SU-DHL-6 (cell line): ENCODE measurements around the gene DYNLT2B.
"Not testable (repeated sequence)": the region's sequence is repeated elsewhere in the genome, so short reads cannot be mapped to it uniquely, and the experiment has no call there.

Experiments
- H2AFZ ChIP-seq: fragments of 200-600 bp; sonication (generic); 2 replicates; pipeline ENCODE4 v1.6.1; 2014; ENCODE audit warnings: low read depth, mild to moderate bottlenecking, moderate library complexity, mixed read lengths, antibody characterized with exemption, low read length; ENCODE audit not compliant: severe bottlenecking
- H3F3A ChIP-seq: fragments of 200-600 bp; shearing (Covaris generic); 2 replicates; pipeline ENCODE4 v1.6.0; 2016; ENCODE audit warnings: antibody characterized with exemption, mild to moderate bottlenecking; ENCODE audit not compliant: insufficient read depth
- H3K27ac ChIP-seq: fragments of 200-600 bp; sonication (generic); 2 replicates; pipeline ENCODE4 v1.5.1; 2016; ENCODE audit warnings: low read depth, mild to moderate bottlenecking, low read length, moderate library complexity, mixed read lengths
- H3K27me3 ChIP-seq: fragments of 200-600 bp; sonication (generic), shearing (Covaris generic); 2 replicates; pipeline ENCODE4 v1.6.0; 2014; ENCODE audit warnings: mild to moderate bottlenecking, low read length
- H3K36me3 ChIP-seq: fragments of 200-600 bp; sonication (generic); 2 replicates; pipeline ENCODE4 v1.6.1; 2014; ENCODE audit warnings: mild to moderate bottlenecking, low read length, mixed read lengths
- H3K4me2 ChIP-seq: fragments of 300-600, 200-600 bp; shearing (Covaris generic), sonication (generic); 2 replicates; pipeline ENCODE4 v1.6.0; 2014; ENCODE audit warnings: low read length, low read depth, mild to moderate bottlenecking; ENCODE audit not compliant: poor library complexity, severe bottlenecking
- H3K4me3 ChIP-seq: fragments of 200-600 bp; sonication (generic); 2 replicates; pipeline ENCODE4 v1.5.1; 2014; ENCODE audit warnings: antibody characterized with exemption, low read length, mild to moderate bottlenecking, mixed read lengths; ENCODE audit not compliant: insufficient read depth, poor library complexity, severe bottlenecking
- H3K79me2 ChIP-seq: fragments of 200-600 bp; sonication (generic); 2 replicates; pipeline ENCODE4 v1.6.1; 2014; ENCODE audit warnings: mild to moderate bottlenecking, low read length, moderate library complexity; ENCODE audit not compliant: insufficient read depth
- H3K9ac ChIP-seq: fragments of 200-600 bp; sonication (generic); 2 replicates; pipeline ENCODE4 v1.7.0; 2014; ENCODE audit warnings: mild to moderate bottlenecking, low read length
- H3K9me2 ChIP-seq: fragments of 200-600 bp; sonication (generic); replicated peaks from 2 replicates; pipeline ENCODE4 v1.6.1; 2014; ENCODE audit warnings: low read length; ENCODE audit not compliant: insufficient read depth
- H3K9me3 ChIP-seq: fragments of 200-600 bp; sonication (generic); 2 replicates; pipeline ENCODE4 v1.6.1; 2014; ENCODE audit warnings: low read length, mixed read lengths; ENCODE audit not compliant: insufficient read depth
- H4K20me1 ChIP-seq: fragments of 200-600 bp; sonication (generic); 2 replicates; pipeline ENCODE4 v1.6.1; 2014; ENCODE audit warnings: low read depth, mild to moderate bottlenecking, antibody characterized with exemption, low read length, moderate library complexity, mixed read lengths
- EZH2phosphoT487 ChIP-seq: fragments of 200-600 bp; sonication (generic), shearing (Covaris generic); conservative IDR thresholded peaks from 2 replicates; pipeline ENCODE4 v1.6.1; 2018; ENCODE audit warnings: mild to moderate bottlenecking, antibody characterized with exemption, low read length, moderate library complexity, mixed read lengths
- TF ChIP-seq, protein P1 (sequence below): fragments of 200-600 bp; sonication (generic); IDR thresholded peaks from one replicate; pipeline ENCODE4 v1.5.1; 2017; ENCODE audit warnings: antibody characterized with exemption, mild to moderate bottlenecking, low read length, moderate library complexity; ENCODE audit not compliant: insufficient read depth, poor library complexity, severe bottlenecking

The DYNLT2B gene

DNA sequence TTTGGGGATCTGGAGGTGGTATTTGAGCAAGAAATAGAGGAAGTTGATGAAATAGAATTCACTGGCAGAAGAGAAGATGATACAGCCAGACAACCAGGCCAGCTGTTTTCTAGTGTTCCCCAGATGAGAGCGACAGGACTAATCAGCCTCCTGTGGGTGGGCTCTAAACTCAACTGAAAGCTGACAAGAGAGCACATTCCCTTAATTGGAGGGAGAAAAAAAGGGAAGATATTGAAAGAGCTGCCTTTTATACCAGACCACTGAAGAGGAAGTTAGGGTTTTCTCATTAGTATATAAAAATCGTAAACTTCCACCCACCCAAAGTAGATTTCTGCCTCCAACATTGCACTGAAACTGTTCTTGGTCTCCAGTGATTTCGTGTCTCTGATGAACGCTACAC lies 26.6 kb upstream of the DYNLT2B start:
- H3K27ac ChIP-seq, result no peak overlapping the region
- no peaks in the 10 kb centered on the region for H4K20me1 ChIP-seq
- no peak overlapping the region for H3K4me3 ChIP-seq
- no peak for TF ChIP-seq EZH2phosphoT487
- TF ChIP-seq, protein P1, sequence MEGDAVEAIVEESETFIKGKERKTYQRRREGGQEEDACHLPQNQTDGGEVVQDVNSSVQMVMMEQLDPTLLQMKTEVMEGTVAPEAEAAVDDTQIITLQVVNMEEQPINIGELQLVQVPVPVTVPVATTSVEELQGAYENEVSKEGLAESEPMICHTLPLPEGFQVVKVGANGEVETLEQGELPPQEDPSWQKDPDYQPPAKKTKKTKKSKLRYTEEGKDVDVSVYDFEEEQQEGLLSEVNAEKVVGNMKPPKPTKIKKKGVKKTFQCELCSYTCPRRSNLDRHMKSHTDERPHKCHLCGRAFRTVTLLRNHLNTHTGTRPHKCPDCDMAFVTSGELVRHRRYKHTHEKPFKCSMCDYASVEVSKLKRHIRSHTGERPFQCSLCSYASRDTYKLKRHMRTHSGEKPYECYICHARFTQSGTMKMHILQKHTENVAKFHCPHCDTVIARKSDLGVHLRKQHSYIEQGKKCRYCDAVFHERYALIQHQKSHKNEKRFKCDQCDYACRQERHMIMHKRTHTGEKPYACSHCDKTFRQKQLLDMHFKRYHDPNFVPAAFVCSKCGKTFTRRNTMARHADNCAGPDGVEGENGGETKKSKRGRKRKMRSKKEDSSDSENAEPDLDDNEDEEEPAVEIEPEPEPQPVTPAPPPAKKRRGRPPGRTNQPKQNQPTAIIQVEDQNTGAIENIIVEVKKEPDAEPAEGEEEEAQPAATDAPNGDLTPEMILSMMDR, result no peak
- H3K9me3 ChIP-seq, result no peaks in the 10 kb centered on the region
- H3K36me3 ChIP-seq, result peaks cover 2% of the 10 kb centered on the region; the same call in 1 of the 2 replicates
- H3K9ac ChIP-seq, result no peak overlapping the region
- H2AFZ ChIP-seq, result no peak overlapping the region
- no peak overlapping the region for H3K4me2 ChIP-seq
- H3K79me2 ChIP-seq, result no peaks in the 10 kb centered on the region
- H3K9me2 ChIP-seq, result no peaks in the 10 kb centered on the region
- H3F3A ChIP-seq, result peaks cover 3% of the 10 kb centered on the region; the same call in 1 of the 2 replicates
- no peaks in the 10 kb centered on the region for H3K27me3 ChIP-seq

DNA sequence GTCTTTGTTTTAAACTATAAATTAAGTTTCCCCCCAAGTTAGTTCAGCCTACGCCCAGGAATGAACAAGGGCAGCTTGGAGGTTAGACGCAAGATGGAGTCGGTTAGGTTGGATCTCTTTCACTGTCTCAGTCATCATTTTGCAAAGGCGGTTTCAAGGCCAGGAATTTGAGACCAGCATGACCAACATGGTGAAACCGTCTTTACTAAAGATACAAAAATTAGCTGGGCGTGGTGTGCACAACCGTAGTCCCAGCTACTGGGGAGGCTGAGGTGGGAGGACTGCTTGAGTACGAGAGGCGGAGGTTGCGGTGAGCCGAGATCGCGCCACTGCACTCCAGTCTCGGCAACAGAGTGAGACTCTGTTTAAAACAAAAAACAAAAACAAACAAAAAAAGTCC lies 25.9 kb upstream of the DYNLT2B start:
- not testable (repeated sequence) for H3K9me2 ChIP-seq, H3K27ac ChIP-seq, H2AFZ ChIP-seq, H3K9ac ChIP-seq, H3F3A ChIP-seq, H3K36me3 ChIP-seq, H3K9me3 ChIP-seq, H4K20me1 ChIP-seq, H3K27me3 ChIP-seq, H3K4me3 ChIP-seq, H3K79me2 ChIP-seq, H3K4me2 ChIP-seq

DNA sequence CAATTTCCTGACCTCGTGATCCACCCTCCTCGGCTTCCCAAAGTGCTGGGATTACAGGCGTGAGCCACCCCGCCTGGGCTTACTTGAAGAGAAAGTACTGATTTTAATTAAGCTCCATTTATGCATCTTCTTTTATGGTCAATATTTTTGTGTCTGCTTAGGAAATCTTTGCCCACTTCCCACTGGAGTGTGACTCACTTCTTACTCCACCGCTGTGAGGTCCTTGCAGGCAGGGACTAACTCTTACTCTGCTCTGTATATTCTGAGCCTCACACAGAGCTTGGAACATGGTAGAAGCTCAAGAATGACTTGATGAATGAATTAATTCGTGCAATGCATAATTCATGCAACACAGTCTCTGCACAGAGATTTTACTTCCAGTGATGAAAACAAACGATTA lies 23.1 kb upstream of the DYNLT2B start:
- TF ChIP-seq, protein P1, result no peak
- no peak for TF ChIP-seq EZH2phosphoT487
- no peak overlapping the region for H3K9ac ChIP-seq
- no peak overlapping the region for H3K4me3 ChIP-seq
- H3K9me3 ChIP-seq, result no peaks in the 10 kb centered on the region
- peaks cover 3% of the 10 kb centered on the region; the same call in 1 of the 2 replicates for H3F3A ChIP-seq
- H3K79me2 ChIP-seq, result no peaks in the 10 kb centered on the region
- H3K9me2 ChIP-seq, result no peaks in the 10 kb centered on the region
- H3K4me2 ChIP-seq, result no peak overlapping the region
- no peaks in the 10 kb centered on the region for H3K36me3 ChIP-seq
- no peaks in the 10 kb centered on the region for H4K20me1 ChIP-seq
- no peak overlapping the region for H2AFZ ChIP-seq
- no peaks in the 10 kb centered on the region for H3K27me3 ChIP-seq
- H3K27ac ChIP-seq, result no peak overlapping the region

DNA sequence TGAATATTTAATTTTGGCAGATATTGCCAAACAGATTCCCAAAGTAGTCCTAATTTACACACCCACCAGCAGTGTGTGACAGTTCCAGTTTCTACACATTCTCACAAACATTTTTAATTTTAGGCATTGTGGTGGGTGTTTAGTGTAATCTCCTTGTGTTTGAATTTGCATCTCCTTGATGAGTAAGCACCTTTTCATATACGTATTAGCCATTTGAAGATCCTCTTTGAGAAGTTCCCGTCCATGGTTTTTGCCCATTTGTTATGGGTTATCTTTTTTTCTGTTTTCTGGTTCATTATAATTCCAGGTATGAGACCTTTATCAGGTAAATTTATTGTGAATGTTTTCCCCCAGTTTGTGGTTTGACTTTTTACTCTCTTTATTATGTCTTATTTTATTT lies 22.4 kb upstream of the DYNLT2B start:
- TF ChIP-seq EZH2phosphoT487, result no peak
- TF ChIP-seq, protein P1, result no peak
- H3K9ac ChIP-seq, result no peak overlapping the region

More for the DNA sequence above, 22.4 kb upstream of the DYNLT2B start:
- H3K4me3 ChIP-seq, result no peak overlapping the region
- H3K79me2 ChIP-seq, result no peaks in the 10 kb centered on the region
- no peaks in the 10 kb centered on the region for H4K20me1 ChIP-seq
- no peaks in the 10 kb centered on the region for H3K9me2 ChIP-seq
- H3F3A ChIP-seq, result peaks cover 3% of the 10 kb centered on the region; the same call in 1 of the 2 replicates
- H3K4me2 ChIP-seq, result no peak overlapping the region
- no peaks in the 10 kb centered on the region for H3K9me3 ChIP-seq
- H3K27me3 ChIP-seq, result no peaks in the 10 kb centered on the region
- no peak overlapping the region for H3K27ac ChIP-seq
- H2AFZ ChIP-seq, result no peak overlapping the region
- no peaks in the 10 kb centered on the region for H3K36me3 ChIP-seq
